T-helper 17 cell (primary cell): ENCODE measurements around the gene TUBB6. TPM values are rescaled to one million over a fixed set of nuclear protein-coding genes. Genes with fewer than 3 reads are reported as not detected.
A peak's percentile ranks its signal among the peaks of the same experiment; 100 is the strongest.

Source experiments
- ATAC-seq: fragments of 150-1000 bp; cut with Tn5 transposase; 2 replicates; pipeline ENCODE4 v1.10.0; 2021; ENCODE audit warnings: mild to moderate bottlenecking, moderate library complexity
- DNase-seq, 3 donors: peaks; one replicate each; pipeline versions ENCODE4 v3.0.0 to v3.0.0-alpha.2; 2020 to 2021
- H3K9me3 ChIP-seq: one replicate; pipeline ENCODE4 v1.7.0; 2013; ENCODE audit warnings: low read length, mild to moderate bottlenecking; ENCODE audit not compliant: control insufficient read depth, poor library complexity, severe bottlenecking
- H3K27ac Mint-ChIP-seq: one replicate; pipeline ENCODE4 v1.8.0; 2022; ENCODE audit warnings: mild to moderate bottlenecking, moderate library complexity, mixed read lengths
- H3K27me3 Mint-ChIP-seq: one replicate; pipeline ENCODE4 v1.8.0; 2022; ENCODE audit warnings: mixed read lengths
- H3K36me3 Mint-ChIP-seq: one replicate; pipeline ENCODE4 v1.8.0; 2022; ENCODE audit warnings: low read depth, mixed read lengths
- H3K4me1 Mint-ChIP-seq: one replicate; pipeline ENCODE4 v1.8.0; 2022; ENCODE audit warnings: mild to moderate bottlenecking, mixed read lengths
- H3K4me3 Mint-ChIP-seq: one replicate; pipeline ENCODE4 v1.8.0; 2022; ENCODE audit warnings: mild to moderate bottlenecking, moderate library complexity, mixed read lengths
- total RNA-seq, 4 donors: library from RNA in 2 of 4; stranded (reverse) in 2 of 4; gene quantifications; one replicate each; pipeline ENCODE4 v1.2.3 and lab custom pipeline; 2022 to 2026

TUBB6 gene
- total RNA-seq, 2 donors from 2014 or later, result 1.5 to 8.0 TPM

GRCh38 chr18:12313530-12314245 lies 5.6 kb downstream of the TUBB6 start:
- Mint-ChIP-seq H3K27ac (no peak overlapping the region), H3K4me3 (no peak overlapping the region)

GRCh38 chr18:12314591-12315305 lies 6.7 kb downstream of the TUBB6 start:
- ATAC-seq (no peak), DNase-seq (no peak)
- no peaks in the 10 kb centered on the region for H3K36me3 Mint-ChIP-seq
- peaks cover 3% of the 10 kb centered on the region for H3K9me3 ChIP-seq
- no peak overlapping the region for H3K27ac Mint-ChIP-seq
- no peak overlapping the region for H3K4me3 Mint-ChIP-seq
- H3K27me3 Mint-ChIP-seq, result peaks cover 2% of the 10 kb centered on the region
- peaks cover 3% of the 10 kb centered on the region for H3K4me1 Mint-ChIP-seq

More at GRCh38 chr18:12313530-12314245, 5.6 kb downstream of the TUBB6 start:
- no peak for DNase-seq
- peaks cover 3% of the 10 kb centered on the region for H3K9me3 ChIP-seq
- Mint-ChIP-seq H3K36me3 (no peaks in the 10 kb centered on the region), H3K27me3 (peaks cover 7% of the 10 kb centered on the region), H3K4me1 (peaks cover 3% of the 10 kb centered on the region)
- ATAC-seq, result no peak

- H3K27me3 Mint-ChIP-seq, result no peaks in the 10 kb centered on the region
- H3K4me1 Mint-ChIP-seq, result peaks cover 3% of the 10 kb centered on the region
- H3K4me3 Mint-ChIP-seq, result no peak overlapping the region
- H3K36me3 Mint-ChIP-seq, result no peaks in the 10 kb centered on the region
- no peak for ATAC-seq
- peaks cover 3% of the 10 kb centered on the region for H3K9me3 ChIP-seq
- H3K27ac Mint-ChIP-seq, result no peak overlapping the region
- DNase-seq, result no peak
These were observed 7.4 kb downstream of the TUBB6 start for GRCh38 chr18:12315490-12315889.

GRCh38 chr18:12315911-12316310 lies 7.9 kb downstream of the TUBB6 start:
- ATAC-seq (no peak), DNase-seq (no peak)
- H3K27ac Mint-ChIP-seq, result no peak overlapping the region
- no peaks in the 10 kb centered on the region for H3K27me3 Mint-ChIP-seq
- H3K36me3 Mint-ChIP-seq, result no peaks in the 10 kb centered on the region
- H3K9me3 ChIP-seq, result peaks cover 3% of the 10 kb centered on the region
- no peak overlapping the region for H3K4me3 Mint-ChIP-seq
- peaks cover 3% of the 10 kb centered on the region for H3K4me1 Mint-ChIP-seq

- ATAC-seq, result peak; percentile 25
- H3K4me1 Mint-ChIP-seq, result peaks cover 3% of the 10 kb centered on the region
- H3K27me3 Mint-ChIP-seq, result no peaks in the 10 kb centered on the region
These were observed 9.8 kb downstream of the TUBB6 start for GRCh38 chr18:12317664-12318333.

GRCh38 chr18:12318334-12318697 lies 10.3 kb downstream of the TUBB6 start:
- H3K9me3 ChIP-seq, result no peaks in the 10 kb centered on the region
- Mint-ChIP-seq H3K36me3 (no peaks in the 10 kb centered on the region), H3K27me3 (no peaks in the 10 kb centered on the region), H3K4me3 (no peak overlapping the region), H3K4me1 (peaks cover 3% of the 10 kb centered on the region), H3K27ac (no peak overlapping the region)
- ATAC-seq (no peak), DNase-seq (no peak)

More at GRCh38 chr18:12317664-12318333, 9.8 kb downstream of the TUBB6 start:
- no peaks in the 10 kb centered on the region for H3K9me3 ChIP-seq
- no peak for DNase-seq
- Mint-ChIP-seq H3K36me3 (no peaks in the 10 kb centered on the region), H3K4me3 (no peak overlapping the region), H3K27ac (no peak overlapping the region)

DNA sequence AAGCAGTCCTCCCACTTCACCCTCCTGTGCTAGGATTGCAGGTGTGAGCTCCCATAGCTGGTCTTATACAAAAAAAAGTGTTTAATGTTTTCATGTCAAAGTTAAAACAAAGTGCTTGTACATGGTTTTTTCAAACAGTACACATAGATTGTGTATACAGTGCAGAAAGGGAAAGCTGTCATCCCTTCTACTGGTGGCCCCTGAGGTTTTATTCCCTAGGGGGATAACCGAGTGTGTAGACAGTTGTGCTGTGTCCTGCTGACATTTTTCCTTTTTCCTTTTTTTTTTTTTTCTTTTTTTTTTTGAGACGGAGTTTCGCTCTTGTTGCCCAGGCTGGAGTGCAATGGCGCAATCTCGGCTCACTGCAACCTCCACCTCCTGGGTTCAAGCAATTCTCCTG lies 10.8 kb downstream of the TUBB6 start:
- DNase-seq, result no peak
- H3K4me1 Mint-ChIP-seq, result peaks cover 3% of the 10 kb centered on the region
- no peak for ATAC-seq
- no peak overlapping the region for H3K4me3 Mint-ChIP-seq
- no peaks in the 10 kb centered on the region for H3K36me3 Mint-ChIP-seq
- no peaks in the 10 kb centered on the region for H3K9me3 ChIP-seq
- no peak overlapping the region for H3K27ac Mint-ChIP-seq
- H3K27me3 Mint-ChIP-seq, result no peaks in the 10 kb centered on the region

- no peaks in the 10 kb centered on the region for H3K36me3 Mint-ChIP-seq
- ATAC-seq (no peak), DNase-seq (no peak)
- H3K9me3 ChIP-seq, result no peaks in the 10 kb centered on the region
- H3K27ac Mint-ChIP-seq, result no peak overlapping the region
- no peak overlapping the region for H3K4me3 Mint-ChIP-seq
- no peaks in the 10 kb centered on the region for H3K27me3 Mint-ChIP-seq
- peaks cover 3% of the 10 kb centered on the region for H3K4me1 Mint-ChIP-seq
These were observed 13.3 kb downstream of the TUBB6 start for GRCh38 chr18:12321333-12321732.

GRCh38 chr18:12324991-12325725 lies 17.1 kb downstream of the TUBB6 start:
- no peak for ATAC-seq
- no peak overlapping the region for H3K4me3 Mint-ChIP-seq
- H3K9me3 ChIP-seq, result no peaks in the 10 kb centered on the region
- no peaks in the 10 kb centered on the region for H3K27me3 Mint-ChIP-seq
- no peak for DNase-seq
- no peak overlapping the region for H3K27ac Mint-ChIP-seq
- H3K36me3 Mint-ChIP-seq, result peaks cover 5% of the 10 kb centered on the region
- H3K4me1 Mint-ChIP-seq, result peaks cover 5% of the 10 kb centered on the region

DNA sequence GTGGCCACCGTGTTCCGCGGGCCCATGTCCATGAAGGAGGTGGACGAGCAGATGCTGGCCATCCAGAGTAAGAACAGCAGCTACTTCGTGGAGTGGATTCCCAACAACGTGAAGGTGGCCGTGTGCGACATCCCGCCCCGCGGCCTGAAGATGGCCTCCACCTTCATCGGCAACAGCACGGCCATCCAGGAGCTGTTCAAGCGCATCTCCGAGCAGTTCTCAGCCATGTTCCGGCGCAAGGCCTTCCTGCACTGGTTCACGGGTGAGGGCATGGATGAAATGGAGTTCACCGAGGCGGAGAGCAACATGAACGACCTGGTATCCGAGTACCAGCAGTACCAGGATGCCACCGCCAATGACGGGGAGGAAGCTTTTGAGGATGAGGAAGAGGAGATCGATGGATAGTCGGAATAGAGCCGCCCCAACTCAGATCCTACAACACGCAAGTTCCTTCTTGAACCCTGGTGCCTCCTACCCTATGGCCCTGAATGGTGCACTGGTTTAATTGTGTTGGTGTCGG lies 17.7 kb downstream of the TUBB6 start:
- H3K27ac Mint-ChIP-seq, result no peak overlapping the region
- no peaks in the 10 kb centered on the region for H3K27me3 Mint-ChIP-seq
- peaks cover 5% of the 10 kb centered on the region for H3K4me1 Mint-ChIP-seq
- H3K36me3 Mint-ChIP-seq, result peaks cover 5% of the 10 kb centered on the region
- no peak overlapping the region for H3K4me3 Mint-ChIP-seq
- ATAC-seq (no peak), DNase-seq (no peak)
- no peaks in the 10 kb centered on the region for H3K9me3 ChIP-seq

GRCh38 chr18:12326711-12327460 lies 18.8 kb downstream of the TUBB6 start:
- Mint-ChIP-seq H3K4me1 (peaks cover 5% of the 10 kb centered on the region), H3K27me3 (no peaks in the 10 kb centered on the region), H3K4me3 (no peak overlapping the region), H3K27ac (peak overlapping the region; percentile 37), H3K36me3 (peaks cover 5% of the 10 kb centered on the region)
- H3K9me3 ChIP-seq, result no peaks in the 10 kb centered on the region
- no peak for DNase-seq
- no peak for ATAC-seq

DNA sequence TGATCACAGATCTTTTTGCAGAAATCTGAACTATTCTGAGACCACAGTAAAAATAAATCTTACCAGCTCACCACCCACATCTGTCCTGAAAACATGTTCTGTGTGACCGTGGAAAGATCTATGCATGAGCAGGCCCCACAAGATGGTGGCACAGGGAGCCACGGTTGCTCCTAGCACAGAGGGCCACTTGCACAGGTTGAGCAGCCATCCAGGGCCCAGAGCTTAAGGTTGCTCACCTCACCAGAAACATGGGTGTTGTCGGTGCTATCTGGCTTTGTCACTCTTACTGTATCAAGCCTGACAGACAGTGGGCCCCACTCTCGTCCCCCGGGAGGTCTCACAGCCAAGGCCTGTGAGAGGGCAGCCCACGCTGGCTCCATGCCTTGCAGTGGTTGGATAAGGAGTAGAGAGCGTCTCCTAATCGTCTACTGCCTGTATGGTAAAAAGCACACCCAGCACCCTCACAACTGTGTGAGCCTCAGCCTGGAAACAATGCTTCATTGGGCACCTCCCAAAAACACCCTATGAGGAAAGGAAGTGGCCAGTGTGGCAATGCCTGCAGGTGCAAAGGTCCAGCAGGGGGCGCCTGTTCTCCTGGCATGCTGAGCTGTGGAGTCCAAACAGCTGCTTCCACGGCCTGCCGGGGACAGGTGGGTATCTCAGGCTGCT lies 19.6 kb downstream of the TUBB6 start:
- Mint-ChIP-seq H3K27ac (peak overlapping the region; percentile 37), H3K4me1 (peaks cover 5% of the 10 kb centered on the region), H3K27me3 (no peaks in the 10 kb centered on the region), H3K36me3 (peaks cover 5% of the 10 kb centered on the region), H3K4me3 (no peak overlapping the region)
- no peaks in the 10 kb centered on the region for H3K9me3 ChIP-seq
- DNase-seq (peak; percentile 35 to 67 (median 46)), ATAC-seq (peak; percentile 68)
